Transverse colon (tissue), 4 donors: ENCODE results near the gene GALNT13. TPM values are rescaled to one million over a fixed set of nuclear protein-coding genes. Genes with fewer than 3 reads are reported as not detected.

Experiments used
- DNase-seq: peaks from one replicate; pipeline ENCODE4 v3.0.0-alpha.2; 2019
- H3K27ac ChIP-seq, 4 donors: fragments of 200-600 bp; sonication (generic); 2 replicates each; pipeline ENCODE4 v1.5.1; 2016 to 2018; ENCODE audit warnings: inconsistent platforms in 4 of 4
- H3K27me3 ChIP-seq: fragments of 200-600 bp; sonication (generic); 2 replicates; pipeline ENCODE4 v1.5.1; 2017; ENCODE audit warnings: inconsistent platforms
- H3K36me3 ChIP-seq, 4 donors: fragments of 200-600 bp; sonication (generic); 2 replicates each; pipeline ENCODE4 v1.5.1; 2017 to 2019; ENCODE audit warnings: inconsistent platforms in 4 of 4
- H3K4me1 ChIP-seq, 4 donors: fragments of 200-600 bp; sonication (generic); 2 replicates each; pipeline ENCODE4 v1.5.1; 2017 to 2020; ENCODE audit warnings: inconsistent platforms in 4 of 4
- H3K4me3 ChIP-seq, 4 donors: fragments of 200-600 bp; sonication (generic); 1 replicate in 1 of 4; 2 replicates in 3 of 4; pipeline versions ENCODE4 v1.5.1 to v1.6.1; 2017 to 2019; ENCODE audit warnings: inconsistent platforms in 4 of 4
- H3K9me3 ChIP-seq, 2 donors: fragments of 200-600 bp; sonication (generic); 2 replicates each; pipeline ENCODE4 v1.5.1; 2017 to 2019; ENCODE audit warnings: inconsistent platforms in 2 of 2
- EP300 ChIP-seq: sonication (generic); formaldehyde crosslinking; IDR thresholded peaks from one replicate; pipeline ENCODE4 v1.6.1; 2017; ENCODE audit warnings: antibody characterized with exemption, low read depth
- POLR2A ChIP-seq: fragments of 450-650 bp; IDR thresholded peaks from one replicate; pipeline ENCODE4 v1.6.1; 2016; ENCODE audit warnings: antibody characterized with exemption, mild to moderate bottlenecking, moderate library complexity
- POLR2AphosphoS5 ChIP-seq, 3 donors: sonication (generic); formaldehyde crosslinking; IDR thresholded peaks; one replicate each; pipeline ENCODE4 v1.6.1; 2016; ENCODE audit warnings: antibody characterized with exemption in 3 of 3
- WGBS, 2 donors: methylation state at CpG; one replicate each; pipeline ENCODE4 v1.1.5; 2018; ENCODE audit warnings: low coverage in 1 of 2; 5-methylcytosine and 5-hydroxymethylcytosine counted together
- in situ Hi-C, 4 donors: fragments of 200-750 bp; cut with MboI; loops; one replicate each; pipeline versions ENCODE4 v1.15.0 to v1.15.1; 2017; ENCODE audit warnings: low sequenced_read_pairs in 3 of 4, low pct_ligation_motif_present in 1 of 4, low pct_unique_long_range_greater_than_20kb in 1 of 4
- intact Hi-C: fragments of 100-400 bp; cut with DNase I; formaldehyde crosslinking; loops from one replicate; pipeline ENCODE4 v1.15.1; 2023; ENCODE audit warnings: low total_unique reads
- total RNA-seq, 4 donors: library from RNA; depleted of rRNA; stranded (reverse); fragments of >200 nt; gene quantifications; one replicate each; pipeline ENCODE4 v1.1.0, GENCODE V29; 2016
- TF ChIP-seq, protein P1 (sequence below), 5 experiments: fragments of 200-600 bp in 3 of 5; fragments of 450-650 bp in 2 of 5; sonication (generic) in 3 of 5; IDR thresholded peaks; 1 replicate in 2 of 5; 2 replicates in 3 of 5; pipeline ENCODE4 v1.5.1; 2016 to 2017; ENCODE audit warnings: antibody characterized with exemption in 5 of 5, inconsistent platforms in 3 of 5, mild to moderate bottlenecking in 2 of 5, moderate library complexity in 1 of 5

Gene GALNT13
- total RNA-seq, 4 donors from 2014 or later = 0.41 to 0.95 TPM; not detected in 2

DNA sequence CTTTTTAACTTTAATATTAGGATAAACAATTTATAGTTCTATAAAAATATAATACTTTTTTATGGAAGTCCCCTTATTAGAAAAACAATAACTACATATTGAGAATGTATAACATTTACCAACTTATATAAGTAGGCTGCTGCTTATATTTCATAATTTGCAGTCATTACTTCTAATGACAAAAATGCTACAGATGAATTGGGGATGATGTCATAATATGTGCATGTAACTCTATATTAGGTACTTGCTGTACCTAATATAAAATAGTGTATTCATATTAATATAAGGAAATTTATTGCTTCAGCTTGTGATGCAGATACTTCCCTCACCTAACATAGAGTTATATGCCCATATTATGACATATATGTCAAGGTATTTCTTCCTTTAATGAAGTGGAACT lies 100.7 kb downstream of the GALNT13 start:
- no peak overlapping the region for H3K4me3 ChIP-seq
- intact Hi-C loops = no loop called here
- DNase-seq = no peak
- H3K4me1 ChIP-seq = no peaks in the 10 kb centered on the region
- no peak for TF ChIP-seq POLR2A
- no peak for TF ChIP-seq POLR2AphosphoS5 (IDR thresholded peaks at IDR 0.05)
- TF ChIP-seq EP300 = no peak
- TF ChIP-seq, protein P1, sequence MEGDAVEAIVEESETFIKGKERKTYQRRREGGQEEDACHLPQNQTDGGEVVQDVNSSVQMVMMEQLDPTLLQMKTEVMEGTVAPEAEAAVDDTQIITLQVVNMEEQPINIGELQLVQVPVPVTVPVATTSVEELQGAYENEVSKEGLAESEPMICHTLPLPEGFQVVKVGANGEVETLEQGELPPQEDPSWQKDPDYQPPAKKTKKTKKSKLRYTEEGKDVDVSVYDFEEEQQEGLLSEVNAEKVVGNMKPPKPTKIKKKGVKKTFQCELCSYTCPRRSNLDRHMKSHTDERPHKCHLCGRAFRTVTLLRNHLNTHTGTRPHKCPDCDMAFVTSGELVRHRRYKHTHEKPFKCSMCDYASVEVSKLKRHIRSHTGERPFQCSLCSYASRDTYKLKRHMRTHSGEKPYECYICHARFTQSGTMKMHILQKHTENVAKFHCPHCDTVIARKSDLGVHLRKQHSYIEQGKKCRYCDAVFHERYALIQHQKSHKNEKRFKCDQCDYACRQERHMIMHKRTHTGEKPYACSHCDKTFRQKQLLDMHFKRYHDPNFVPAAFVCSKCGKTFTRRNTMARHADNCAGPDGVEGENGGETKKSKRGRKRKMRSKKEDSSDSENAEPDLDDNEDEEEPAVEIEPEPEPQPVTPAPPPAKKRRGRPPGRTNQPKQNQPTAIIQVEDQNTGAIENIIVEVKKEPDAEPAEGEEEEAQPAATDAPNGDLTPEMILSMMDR (IDR thresholded peaks at IDR 0.05) = no peak
- H3K27me3 ChIP-seq = no peaks in the 10 kb centered on the region
- no peaks in the 10 kb centered on the region for H3K9me3 ChIP-seq
- in situ Hi-C loops = no loop called here
- no peak overlapping the region for H3K27ac ChIP-seq
- no peaks in the 10 kb centered on the region for H3K36me3 ChIP-seq

DNA sequence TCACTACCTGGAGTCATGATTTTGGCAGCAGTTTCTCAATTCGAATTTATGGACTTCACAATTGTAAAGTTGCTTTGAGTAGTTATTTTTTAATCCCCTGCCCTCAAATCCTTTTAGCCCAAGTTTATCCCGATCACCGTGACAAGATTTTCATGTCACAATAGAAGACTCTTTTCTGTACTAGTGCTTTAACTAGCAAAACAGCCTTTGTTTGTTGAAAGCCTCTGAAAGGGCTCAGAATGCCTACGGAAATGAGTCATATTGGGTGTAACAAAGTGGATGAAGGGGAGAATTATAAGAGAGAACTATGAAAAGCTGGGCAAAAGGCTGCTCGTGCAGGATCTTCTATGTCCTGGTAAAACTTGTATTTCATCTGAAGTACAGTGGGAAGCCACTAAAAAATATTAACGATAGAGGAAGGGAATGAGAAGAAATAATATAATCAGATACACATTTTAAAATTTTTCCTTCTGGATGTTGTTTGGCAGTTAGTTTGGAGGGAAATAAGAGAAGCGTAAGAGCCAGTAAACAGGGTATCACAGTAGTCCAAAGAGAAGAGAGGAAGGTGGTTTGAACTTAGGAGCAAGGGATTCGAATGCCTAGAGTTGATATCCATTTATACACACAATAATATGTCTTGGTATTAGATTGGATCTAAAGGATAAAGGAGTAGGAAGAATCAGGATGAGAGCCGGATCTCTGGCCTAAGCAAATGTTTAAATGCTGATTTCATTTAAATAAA lies 114.9 kb downstream of the GALNT13 start:
- in situ Hi-C loops (no loop called here), intact Hi-C loops (no loop called here)
- Histone ChIP-seq H3K4me3 (no peak overlapping the region), H3K36me3 (no peaks in the 10 kb centered on the region), H3K27me3 (no peaks in the 10 kb centered on the region), H3K9me3 (no peaks in the 10 kb centered on the region), H3K4me1 (no peaks in the 10 kb centered on the region), H3K27ac (no peak overlapping the region)
- WGBS, 2 donors = 62 to 71% methylated on average over 9 of the region's 9 CpGs
- no peak for DNase-seq
- TF ChIP-seq, protein P1 (IDR thresholded peaks at IDR 0.05) = no peak
- TF ChIP-seq POLR2A (no peak), EP300 (no peak), POLR2AphosphoS5 (IDR thresholded peaks at IDR 0.05) (no peak)

DNA sequence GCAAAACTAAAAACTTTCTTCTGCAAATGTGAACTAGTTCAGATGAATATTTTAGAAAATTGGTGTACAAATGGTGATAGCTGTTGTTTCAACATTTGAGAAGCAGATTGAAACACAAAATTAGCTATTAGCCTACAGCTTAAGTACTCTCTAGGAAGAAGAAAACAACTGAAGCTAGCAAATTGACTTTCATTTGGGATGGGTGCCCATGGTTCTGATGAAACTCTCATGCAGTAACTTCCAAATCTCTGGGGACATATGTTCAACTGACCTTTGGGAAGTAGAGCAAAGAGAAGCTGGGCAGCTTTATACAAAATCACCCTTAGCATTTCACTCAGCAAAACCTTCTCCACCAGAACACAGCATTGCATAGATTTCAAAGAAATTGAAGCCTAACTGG lies 119.0 kb downstream of the GALNT13 start:
- Histone ChIP-seq H3K27ac (no peak overlapping the region), H3K27me3 (no peaks in the 10 kb centered on the region), H3K9me3 (no peaks in the 10 kb centered on the region), H3K36me3 (no peaks in the 10 kb centered on the region), H3K4me3 (no peak overlapping the region), H3K4me1 (no peaks in the 10 kb centered on the region)
- in situ Hi-C loops (no loop called here), intact Hi-C loops (no loop called here)
- no peak for TF ChIP-seq EP300
- no peak for TF ChIP-seq POLR2A
- TF ChIP-seq, protein P1 (IDR thresholded peaks at IDR 0.05) = no peak
- no peak for TF ChIP-seq POLR2AphosphoS5 (IDR thresholded peaks at IDR 0.05)
- DNase-seq = no peak

- in situ Hi-C loops = no loop called here
- no peak overlapping the region for H3K4me3 ChIP-seq
Measured at GRCh38 chr2:154013514-154013913, 141.8 kb downstream of the GALNT13 start.

More at GRCh38 chr2:154013514-154013913, 141.8 kb downstream of the GALNT13 start:
- no peaks in the 10 kb centered on the region for H3K4me1 ChIP-seq
- intact Hi-C loops = no loop called here
- no peaks in the 10 kb centered on the region for H3K27me3 ChIP-seq
- H3K9me3 ChIP-seq = peaks cover 0 to 8% of the 10 kb centered on the region in 2 donors
- no peak for TF ChIP-seq EP300
- TF ChIP-seq, protein P1 (IDR thresholded peaks at IDR 0.05) = no peak
- no peak for TF ChIP-seq POLR2AphosphoS5 (IDR thresholded peaks at IDR 0.05)
- no peak for TF ChIP-seq POLR2A
- no peak overlapping the region for H3K27ac ChIP-seq
- no peaks in the 10 kb centered on the region for H3K36me3 ChIP-seq
- DNase-seq = no peak
- WGBS, 2 donors = 92 to 100% methylated on average over 1 to 17 of the region's 17 CpGs
